GM19099 (cell line): ENCODE data around the gene CDK10.

ENCODE experiments used
- POLR2A ChIP-seq: IDR thresholded peaks from 3 replicates; pipeline ENCODE4 v1.6.1; 2011; ENCODE audit warnings: low read depth; ENCODE audit not compliant: insufficient read length; ENCODE audit errors: extremely low read depth

CDK10 gene

GRCh38 chr16:89716916-89717687 lies 30.6 kb downstream of the CDK10 start:
- peak; percentile 3 for TF ChIP-seq POLR2A

- no peak for TF ChIP-seq POLR2A
Measured at GRCh38 chr16:89717688-89718505, 31.4 kb downstream of the CDK10 start.

- no peak for TF ChIP-seq POLR2A
Measured at GRCh38 chr16:89720551-89720812, 34.0 kb downstream of the CDK10 start.

- peak; percentile 65 for TF ChIP-seq POLR2A
Measured at GRCh38 chr16:89720813-89721545, 34.5 kb downstream of the CDK10 start, which contains the start of the genes VPS9D1 and ZNF276. TSS of gene VPS9D1 (minus strand) at chr16:89720898. CDS start at chr16:89720861, 37 bp downstream. TSS of gene ZNF276 (plus strand) at chr16:89721537. CDS start at chr16:89721641, 104 bp downstream.

- TF ChIP-seq POLR2A, result peak; percentile 28
Measured at GRCh38 chr16:89721546-89722391, 35.3 kb downstream of the CDK10 start.

DNA sequence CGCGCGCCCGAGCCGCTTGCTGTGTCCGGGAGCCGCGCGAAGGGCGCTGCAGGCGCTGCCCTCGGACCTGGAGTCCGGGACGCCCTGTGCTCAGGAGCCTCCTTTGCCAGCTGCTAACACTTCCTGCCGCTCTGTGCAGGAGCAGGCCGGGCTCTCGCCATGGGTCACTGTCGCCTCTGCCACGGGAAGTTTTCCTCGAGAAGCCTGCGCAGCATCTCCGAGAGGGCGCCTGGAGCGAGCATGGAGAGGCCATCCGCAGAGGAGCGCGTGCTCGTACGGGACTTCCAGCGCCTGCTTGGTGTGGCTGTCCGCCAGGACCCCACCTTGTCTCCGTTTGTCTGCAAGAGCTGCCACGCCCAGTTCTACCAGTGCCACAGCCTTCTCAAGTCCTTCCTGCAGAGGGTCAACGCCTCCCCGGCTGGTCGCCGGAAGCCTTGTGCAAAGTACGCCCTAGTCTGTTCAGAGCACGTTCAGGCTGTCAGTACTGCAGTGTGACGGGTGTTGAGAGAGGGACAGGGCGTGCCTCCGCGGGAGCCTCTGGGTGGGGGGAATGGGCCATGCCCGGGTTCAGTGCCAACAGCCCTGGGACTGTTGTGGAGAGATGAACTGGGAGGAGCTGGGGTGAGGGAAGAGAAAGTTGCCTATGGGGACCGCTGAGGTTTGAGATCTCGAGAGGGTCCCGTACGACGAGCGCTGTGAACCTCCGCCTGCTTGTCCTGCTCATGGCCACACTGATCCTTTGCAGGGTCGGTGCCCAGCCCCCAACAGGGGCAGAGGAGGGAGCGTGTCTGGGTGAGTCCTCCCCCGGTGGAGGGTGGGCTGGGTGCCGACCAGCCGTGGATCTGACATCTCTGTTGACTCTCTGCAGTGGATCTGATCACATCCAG lies 36.1 kb downstream of the CDK10 start:
- peak; percentile 12 for TF ChIP-seq POLR2A

DNA sequence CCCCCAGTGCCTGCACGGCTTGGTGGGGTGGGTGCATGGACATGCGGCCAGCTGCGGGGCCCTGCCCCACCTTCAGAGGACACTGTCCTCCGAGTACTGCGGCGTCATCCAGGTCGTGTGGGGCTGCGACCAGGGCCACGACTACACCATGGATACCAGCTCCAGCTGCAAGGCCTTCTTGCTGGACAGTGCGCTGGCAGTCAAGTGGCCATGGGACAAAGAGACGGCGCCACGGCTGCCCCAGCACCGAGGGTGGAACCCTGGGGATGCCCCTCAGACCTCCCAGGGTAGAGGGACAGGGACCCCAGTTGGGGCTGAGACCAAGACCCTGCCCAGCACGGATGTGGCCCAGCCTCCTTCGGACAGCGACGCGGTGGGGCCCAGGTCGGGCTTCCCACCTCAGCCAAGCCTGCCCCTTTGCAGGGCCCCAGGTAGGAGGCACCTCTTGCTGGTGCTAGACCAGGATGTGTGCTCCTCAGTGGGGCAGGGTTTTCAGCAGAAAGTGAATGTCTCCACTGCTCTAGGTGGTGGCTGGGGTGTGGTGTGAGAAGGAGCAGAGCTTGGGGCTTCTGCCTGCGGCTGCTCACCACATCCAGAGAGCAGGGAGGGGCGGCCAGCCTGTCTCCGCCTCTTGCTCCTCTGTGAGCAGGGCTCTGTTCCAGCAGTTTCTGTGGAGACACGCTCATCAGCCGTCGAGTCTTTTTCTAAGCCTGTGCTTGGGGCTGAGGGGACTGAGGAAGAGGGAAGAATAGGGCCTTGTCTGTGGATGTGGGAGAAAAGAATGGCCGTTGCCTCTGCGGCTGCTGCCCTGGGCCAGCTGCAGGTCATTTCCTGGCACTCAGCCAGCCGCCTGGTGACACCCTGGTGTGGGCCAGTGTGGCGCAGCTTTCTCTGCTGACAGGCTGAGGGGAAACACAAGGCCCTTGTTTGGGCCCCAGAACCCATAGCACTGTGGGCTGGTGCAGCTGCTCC lies 37.1 kb downstream of the CDK10 start:
- no peak for TF ChIP-seq POLR2A

- TF ChIP-seq POLR2A, result no peak
Measured at GRCh38 chr16:89727406-89728120, 41.1 kb downstream of the CDK10 start.

DNA sequence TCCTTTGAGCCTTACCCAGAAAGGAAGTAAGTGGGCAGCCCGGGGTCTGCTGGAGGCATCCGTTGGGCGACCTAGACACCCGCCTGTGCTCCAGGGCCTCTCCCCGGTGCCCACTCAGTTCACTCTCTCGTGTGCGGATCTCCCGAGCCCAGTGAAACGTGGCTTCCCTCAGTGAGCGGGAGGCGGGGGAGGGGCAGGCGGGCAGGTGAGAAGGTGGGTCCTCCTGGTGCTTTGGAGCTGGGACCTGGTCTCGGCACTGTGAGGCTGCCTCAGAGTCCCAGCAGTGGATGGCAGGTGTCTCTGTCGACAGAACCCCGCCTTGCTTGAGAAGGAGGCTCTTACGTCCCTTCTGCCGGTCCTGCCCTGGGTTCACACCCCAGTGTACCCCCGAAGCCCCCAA lies 42.8 kb downstream of the CDK10 start:
- no peak for TF ChIP-seq POLR2A

GRCh38 chr16:89729863-89730593 lies 43.5 kb downstream of the CDK10 start:
- no peak for TF ChIP-seq POLR2A

GRCh38 chr16:89730610-89731234 lies 44.2 kb downstream of the CDK10 start:
- TF ChIP-seq POLR2A, result no peak
